Measurements from ENCODE around the gene SLC25A44.

The SLC25A44 gene

GRCh38 chr1:156193488-156194299, at the start of gene SLC25A44:
Gene SLC25A44, plus strand, starts transcription at chr1:156194104. Its CDS starts 5,744 bp downstream, at chr1:156199848.
- H3K4me3 ChIP-seq (ENCODE audit: low read depth, low read length) = peak within 1 kb of the TSS; percentile 99

GRCh38 chr1:156144742-156145141, 49.2 kb upstream of the SLC25A44 start:
- H3K4me3 ChIP-seq (ENCODE audit: low read depth, low read length) = no peak overlapping the region

- H3K4me3 ChIP-seq (ENCODE audit: low read depth, low read length) = no peak overlapping the region
These were observed 48.3 kb upstream of the SLC25A44 start for GRCh38 chr1:156145650-156146019.

- H3K4me3 ChIP-seq (ENCODE audit: low read depth, low read length) = no peak overlapping the region
These were observed 47.7 kb upstream of the SLC25A44 start for GRCh38 chr1:156146020-156146768.

GRCh38 chr1:156146769-156147405, 47.0 kb upstream of the SLC25A44 start:
- H3K4me3 ChIP-seq (ENCODE audit: low read depth, low read length) = no peak overlapping the region

GRCh38 chr1:156148216-156148615, 45.7 kb upstream of the SLC25A44 start:
- no peak overlapping the region for H3K4me3 ChIP-seq (ENCODE audit: low read depth, low read length)

GRCh38 chr1:156149374-156150332, 44.3 kb upstream of the SLC25A44 start:
- H3K4me3 ChIP-seq (ENCODE audit: low read depth, low read length) = peak overlapping the region; percentile 6

- peak overlapping the region; percentile 6 for H3K4me3 ChIP-seq (ENCODE audit: low read depth, low read length)
These were observed 43.4 kb upstream of the SLC25A44 start for GRCh38 chr1:156150333-156151011.

- H3K4me3 ChIP-seq (ENCODE audit: low read depth, low read length) = no peak overlapping the region
These were observed 42.7 kb upstream of the SLC25A44 start for GRCh38 chr1:156151093-156151688.

GRCh38 chr1:156152628-156153027, 41.3 kb upstream of the SLC25A44 start:
- H3K4me3 ChIP-seq (ENCODE audit: low read depth, low read length) = no peak overlapping the region

GRCh38 chr1:156153362-156153761, 40.5 kb upstream of the SLC25A44 start, which contains the start of gene SEMA4A:
Gene SEMA4A, plus strand, starts transcription at chr1:156153585. Its CDS starts 994 bp downstream, at chr1:156154579.
- H3K4me3 ChIP-seq (ENCODE audit: low read depth, low read length) = no peak within 1 kb of the TSS

GRCh38 chr1:156154317-156154749, 39.6 kb upstream of the SLC25A44 start:
- H3K4me3 ChIP-seq (ENCODE audit: low read depth, low read length) = no peak overlapping the region

GRCh38 chr1:156155756-156156510, 38.0 kb upstream of the SLC25A44 start:
- H3K4me3 ChIP-seq (ENCODE audit: low read depth, low read length) = no peak overlapping the region

- no peak overlapping the region for H3K4me3 ChIP-seq (ENCODE audit: low read depth, low read length)
These were observed 36.4 kb upstream of the SLC25A44 start for GRCh38 chr1:156157506-156157905.

GRCh38 chr1:156157966-156158365, 35.9 kb upstream of the SLC25A44 start:
- no peak overlapping the region for H3K4me3 ChIP-seq (ENCODE audit: low read depth, low read length)

- no peak overlapping the region for H3K4me3 ChIP-seq (ENCODE audit: low read depth, low read length)
These were observed 33.7 kb upstream of the SLC25A44 start for GRCh38 chr1:156160000-156160742.

- no peak overlapping the region for H3K4me3 ChIP-seq (ENCODE audit: low read depth, low read length)
These were observed 33.1 kb upstream of the SLC25A44 start for GRCh38 chr1:156160743-156161171.

All from iPS-11a (cell line).